ENCODE measurements around the gene GSTO1. TPM values are rescaled to one million over a fixed set of nuclear protein-coding genes. Genes with fewer than 3 reads are reported as not detected.

Gene GSTO1
- total RNA-seq, 2 donors from 2014 or later = 37.9 to 52.6 TPM

DNA sequence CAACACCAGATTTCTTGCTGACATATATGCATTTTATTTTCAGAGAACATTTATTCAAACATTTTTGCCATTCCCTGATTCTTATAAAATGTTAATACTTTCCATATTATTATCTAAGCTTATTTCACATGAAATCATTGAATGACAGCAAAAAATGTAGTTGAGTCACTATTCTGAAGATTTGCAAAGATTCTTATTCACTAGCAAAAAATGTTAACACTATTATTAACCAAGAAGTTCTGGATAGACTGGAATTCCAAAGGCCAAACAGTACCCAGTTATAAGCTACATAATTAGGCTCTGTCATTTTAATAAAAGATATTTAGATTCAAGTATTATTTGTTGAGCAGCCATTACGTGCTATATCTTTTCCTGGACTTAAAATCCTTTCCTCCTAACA lies 18.6 kb downstream of the GSTO1 start:
- Mint-ChIP-seq H3K36me3 (ENCODE audit: low read depth) (no peaks in the 10 kb centered on the region), H3K4me3 (no peak overlapping the region), H3K4me1 (peaks cover 10% of the 10 kb centered on the region), H3K27me3 (peaks cover 10% of the 10 kb centered on the region), H3K27ac (no peak overlapping the region)
- DNase-seq = no peak
- ATAC-seq = no peak
- no peaks in the 10 kb centered on the region for H3K9me3 ChIP-seq (ENCODE audit: control insufficient read depth, low read length, poor library complexity, severe bottlenecking)

DNA sequence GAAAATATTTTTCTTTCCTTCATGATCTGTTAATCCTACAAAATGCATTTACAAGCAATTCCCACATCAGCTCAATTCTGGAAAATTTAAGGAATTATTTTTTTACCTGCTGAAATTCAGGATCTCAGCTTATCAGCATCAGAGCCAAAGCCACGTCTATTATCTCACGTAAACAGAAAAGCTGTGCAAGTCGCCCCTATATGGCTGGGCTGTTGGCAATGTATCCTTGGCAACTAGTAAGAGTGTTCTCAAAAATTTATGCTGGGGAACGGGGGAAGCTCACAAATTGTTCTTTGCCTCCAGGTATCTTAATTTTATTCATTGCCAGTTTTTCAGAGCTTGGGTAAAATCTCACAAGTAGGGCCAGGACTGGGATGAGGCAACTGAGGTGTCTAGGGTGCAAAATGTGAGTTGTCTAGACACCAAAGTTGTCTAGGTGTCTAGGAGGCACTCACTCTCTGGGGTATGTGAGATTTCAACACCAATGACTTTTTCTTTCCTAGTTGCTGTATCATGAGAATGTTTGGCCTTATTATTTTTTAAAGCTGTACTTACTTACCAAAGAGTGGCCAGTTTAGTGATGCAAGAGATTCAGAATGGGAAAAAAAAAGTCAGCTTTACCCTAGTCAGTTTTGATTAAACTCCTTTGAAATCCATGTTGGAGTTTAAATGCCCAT lies 19.3 kb downstream of the GSTO1 start:
- H3K36me3 Mint-ChIP-seq (ENCODE audit: low read depth) = no peaks in the 10 kb centered on the region
- no peak for ATAC-seq
- no peak for DNase-seq
- H3K27me3 Mint-ChIP-seq = peaks cover 15% of the 10 kb centered on the region
- H3K4me3 Mint-ChIP-seq = no peak overlapping the region
- H3K27ac Mint-ChIP-seq = no peak overlapping the region
- no peaks in the 10 kb centered on the region for H3K9me3 ChIP-seq (ENCODE audit: control insufficient read depth, low read length, poor library complexity, severe bottlenecking)
- peaks cover 6% of the 10 kb centered on the region for H3K4me1 Mint-ChIP-seq

DNA sequence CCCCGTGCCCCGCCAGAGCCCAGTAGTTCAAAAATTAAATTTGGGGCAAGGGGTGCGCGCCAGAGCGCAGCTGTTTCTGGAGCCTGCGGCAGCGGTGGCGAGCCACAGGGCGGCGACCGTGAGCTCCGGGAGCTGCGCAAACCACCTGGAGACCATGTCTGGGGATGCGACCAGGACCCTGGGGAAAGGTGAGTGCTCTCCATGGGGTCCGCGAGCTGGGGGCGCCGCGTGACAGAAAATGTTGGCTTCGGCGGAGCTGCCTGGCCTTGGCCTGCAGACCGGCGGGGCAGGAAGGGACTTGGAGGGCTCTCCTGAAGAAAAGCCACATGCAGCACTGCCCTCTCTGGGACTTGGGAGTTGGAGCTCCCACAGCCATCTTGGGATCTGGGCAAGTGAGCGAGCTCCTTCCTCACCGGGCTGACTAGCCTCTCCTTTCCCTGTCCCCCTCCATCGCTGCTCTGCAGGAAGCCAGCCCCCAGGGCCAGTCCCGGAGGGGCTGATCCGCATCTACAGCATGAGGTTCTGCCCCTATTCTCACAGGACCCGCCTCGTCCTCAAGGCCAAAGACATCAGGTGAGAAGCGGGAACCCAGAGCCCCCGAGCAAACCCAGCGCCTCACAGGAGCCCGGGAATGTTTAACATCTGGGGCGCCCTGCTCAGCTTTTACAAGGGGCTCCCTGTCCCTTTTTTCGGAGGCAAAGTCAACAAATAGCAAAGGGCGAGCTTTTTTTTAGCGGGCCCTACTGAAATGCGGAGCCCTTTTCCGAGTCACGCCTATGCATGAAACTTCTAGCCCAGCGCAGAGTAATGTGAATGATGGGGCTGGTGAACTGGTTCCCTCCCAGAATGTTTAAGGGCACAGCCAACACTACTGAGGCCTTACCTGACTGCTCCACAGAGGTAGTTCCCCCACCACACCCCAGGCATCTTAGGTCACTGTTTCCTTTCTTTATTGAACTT lies 20.4 kb downstream of the GSTO1 start:
- no peaks in the 10 kb centered on the region for H3K9me3 ChIP-seq (ENCODE audit: control insufficient read depth, low read length, poor library complexity, severe bottlenecking)
- H3K4me1 Mint-ChIP-seq = peaks cover 3% of the 10 kb centered on the region
- peak; percentile 17 to 31 (median 22) for DNase-seq
- no peaks in the 10 kb centered on the region for H3K36me3 Mint-ChIP-seq (ENCODE audit: low read depth)
- H3K27me3 Mint-ChIP-seq = peaks cover 16% of the 10 kb centered on the region
- ATAC-seq = peak; percentile 90
- H3K4me3 Mint-ChIP-seq = no peak overlapping the region
- H3K27ac Mint-ChIP-seq = no peak overlapping the region

DNA sequence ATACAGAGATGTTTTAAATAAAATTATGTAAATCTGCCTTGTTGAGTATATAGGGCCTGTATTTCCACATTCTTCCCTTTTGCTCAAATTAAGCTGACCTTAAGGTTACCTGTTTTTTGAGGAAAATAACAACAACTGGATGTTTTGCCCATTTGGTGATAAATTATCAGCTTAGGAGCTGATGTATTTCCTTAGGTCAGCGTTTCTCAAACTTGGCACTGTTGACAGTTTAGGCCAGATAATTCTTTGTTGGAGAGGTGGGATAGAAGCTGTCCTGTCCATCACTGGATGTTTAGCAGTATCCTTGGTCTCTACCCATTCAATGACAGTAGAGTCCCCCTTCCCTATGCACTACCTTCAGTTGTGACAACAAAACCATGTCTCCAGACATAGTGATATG lies 21.5 kb downstream of the GSTO1 start:
- no peak overlapping the region for H3K4me3 Mint-ChIP-seq
- no peaks in the 10 kb centered on the region for H3K9me3 ChIP-seq (ENCODE audit: control insufficient read depth, low read length, poor library complexity, severe bottlenecking)
- H3K27me3 Mint-ChIP-seq = peaks cover 16% of the 10 kb centered on the region
- ATAC-seq = no peak
- H3K4me1 Mint-ChIP-seq = peaks cover 3% of the 10 kb centered on the region
- H3K36me3 Mint-ChIP-seq (ENCODE audit: low read depth) = no peaks in the 10 kb centered on the region
- H3K27ac Mint-ChIP-seq = no peak overlapping the region
- no peak for DNase-seq

DNA sequence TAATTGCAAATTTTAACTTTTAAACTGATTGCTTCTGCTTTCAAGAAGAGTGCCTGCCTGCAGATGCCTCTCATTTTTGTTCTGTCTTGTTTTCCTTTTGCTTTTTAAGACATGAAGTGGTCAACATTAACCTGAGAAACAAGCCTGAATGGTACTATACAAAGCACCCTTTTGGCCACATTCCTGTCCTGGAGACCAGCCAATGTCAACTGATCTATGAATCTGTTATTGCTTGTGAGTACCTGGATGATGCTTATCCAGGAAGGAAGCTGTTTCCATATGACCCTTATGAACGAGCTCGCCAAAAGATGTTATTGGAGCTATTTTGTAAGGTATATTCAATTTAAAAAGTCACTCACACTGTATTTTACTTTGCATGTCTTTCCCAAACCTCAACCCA lies 23.1 kb downstream of the GSTO1 start:
- Mint-ChIP-seq H3K4me3 (no peak overlapping the region), H3K36me3 (ENCODE audit: low read depth) (no peaks in the 10 kb centered on the region), H3K27ac (no peak overlapping the region), H3K27me3 (peaks cover 22% of the 10 kb centered on the region), H3K4me1 (peaks cover 7% of the 10 kb centered on the region)
- no peaks in the 10 kb centered on the region for H3K9me3 ChIP-seq (ENCODE audit: control insufficient read depth, low read length, poor library complexity, severe bottlenecking)
- ATAC-seq (no peak), DNase-seq (no peak)

DNA sequence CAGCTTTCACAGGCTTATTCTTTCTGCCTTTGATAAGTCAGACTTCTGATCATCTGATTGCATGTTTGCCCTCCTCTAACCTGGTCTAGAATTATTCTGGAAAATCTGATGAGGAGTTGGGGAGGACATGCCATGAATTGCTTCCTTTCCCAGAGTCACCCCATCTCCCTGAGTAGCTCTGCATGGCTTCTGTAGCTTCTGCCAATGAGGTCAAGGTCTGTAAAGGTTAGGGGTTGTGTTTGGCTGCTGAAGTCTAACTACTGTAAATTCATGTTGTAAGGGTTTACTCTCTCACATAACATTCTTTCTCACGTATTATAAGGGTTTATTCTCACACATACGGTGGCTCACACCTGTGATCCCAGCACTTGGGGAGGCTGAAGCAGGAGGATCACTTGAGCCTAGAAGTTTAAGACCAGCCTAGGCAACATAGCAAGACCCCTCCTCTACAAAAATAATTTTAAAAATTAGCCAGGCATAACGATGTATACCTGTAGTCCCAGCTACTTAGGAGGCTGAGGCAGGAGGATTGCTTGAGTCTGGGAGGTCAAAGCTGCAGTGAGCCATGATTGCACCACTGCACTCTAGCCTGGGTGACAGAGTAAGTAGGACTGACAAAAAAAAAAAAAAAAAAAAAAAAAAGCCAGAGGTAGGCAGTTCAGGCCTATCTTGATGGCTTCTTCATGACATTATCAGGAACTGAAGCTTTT lies 25.0 kb downstream of the GSTO1 start:
- H3K9me3 ChIP-seq (ENCODE audit: control insufficient read depth, low read length, poor library complexity, severe bottlenecking) = no peaks in the 10 kb centered on the region
- ATAC-seq (no peak), DNase-seq (no peak)
- Mint-ChIP-seq H3K4me3 (no peak overlapping the region), H3K4me1 (peaks cover 4% of the 10 kb centered on the region), H3K27me3 (peaks cover 22% of the 10 kb centered on the region), H3K27ac (no peak overlapping the region), H3K36me3 (ENCODE audit: low read depth) (no peaks in the 10 kb centered on the region)

DNA sequence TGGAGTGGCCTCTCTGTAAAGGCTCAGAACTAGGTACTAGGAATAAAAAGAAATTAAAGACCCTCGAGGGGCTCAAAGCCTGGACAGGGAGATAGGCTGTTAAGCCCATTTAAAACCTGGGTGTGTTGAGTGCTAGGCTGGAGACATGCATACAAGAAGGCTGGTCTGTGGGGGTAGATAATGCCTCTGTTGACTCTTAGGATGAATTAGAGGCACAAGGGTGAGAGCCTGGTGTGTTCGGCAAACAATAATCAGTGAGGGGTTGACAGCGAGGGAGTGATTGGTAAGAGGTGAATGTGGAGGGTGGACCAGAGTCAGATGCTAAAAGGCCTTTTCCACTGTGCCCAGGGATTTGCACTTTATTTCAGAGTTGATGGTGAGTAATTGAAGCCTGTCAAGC lies 27.0 kb downstream of the GSTO1 start:
- DNase-seq (no peak), ATAC-seq (no peak)
- Mint-ChIP-seq H3K4me3 (no peak overlapping the region), H3K36me3 (ENCODE audit: low read depth) (no peaks in the 10 kb centered on the region), H3K4me1 (peaks cover 3% of the 10 kb centered on the region), H3K27ac (no peak overlapping the region), H3K27me3 (peaks cover 26% of the 10 kb centered on the region)
- no peaks in the 10 kb centered on the region for H3K9me3 ChIP-seq (ENCODE audit: control insufficient read depth, low read length, poor library complexity, severe bottlenecking)

DNA sequence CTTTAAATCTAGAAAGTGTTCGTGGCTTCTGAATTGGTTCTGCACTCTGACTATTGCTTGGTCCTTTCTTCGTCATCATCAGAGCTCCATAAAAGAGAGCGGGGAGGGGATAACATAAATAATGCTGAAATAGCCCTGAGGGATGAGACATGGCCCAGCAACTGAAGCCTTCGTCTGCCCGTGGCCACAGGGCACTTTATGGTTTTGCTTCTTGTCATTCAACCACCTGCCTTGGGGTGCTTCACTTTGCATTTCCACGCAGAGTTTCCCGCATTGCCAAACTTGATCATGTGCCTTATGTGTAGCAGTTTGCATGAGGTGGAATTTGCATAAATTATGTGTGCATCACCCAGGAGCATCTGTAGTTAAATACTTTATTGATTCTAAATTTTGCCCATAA lies 30.2 kb downstream of the GSTO1 start:
- ATAC-seq (no peak), DNase-seq (no peak)
- Mint-ChIP-seq H3K4me1 (peaks cover 3% of the 10 kb centered on the region), H3K36me3 (ENCODE audit: low read depth) (no peaks in the 10 kb centered on the region), H3K27me3 (peaks cover 25% of the 10 kb centered on the region), H3K27ac (no peak overlapping the region), H3K4me3 (no peak overlapping the region)
- H3K9me3 ChIP-seq (ENCODE audit: control insufficient read depth, low read length, poor library complexity, severe bottlenecking) = no peaks in the 10 kb centered on the region

DNA sequence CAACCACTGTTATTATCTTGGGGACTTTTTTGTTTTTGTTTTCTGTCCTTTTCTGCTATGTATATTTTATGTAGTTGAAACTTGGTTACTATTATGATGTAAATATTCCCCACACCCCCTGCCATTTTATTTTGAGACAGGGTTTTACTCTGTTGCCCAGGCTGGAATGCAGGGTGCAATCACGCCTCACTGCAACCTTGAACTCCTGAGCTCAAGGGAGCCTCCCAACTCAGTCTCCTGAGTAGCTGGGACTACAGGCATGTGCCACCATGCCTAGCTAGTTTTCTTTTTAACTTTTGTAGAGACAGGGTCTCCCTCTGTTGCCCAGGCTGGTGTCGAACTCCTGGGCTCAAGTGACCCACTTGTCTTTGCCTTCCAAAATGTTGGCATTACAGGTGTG lies 32.2 kb downstream of the GSTO1 start:
- ATAC-seq (no peak), DNase-seq (no peak)
- no peak overlapping the region for H3K4me3 Mint-ChIP-seq
- no peaks in the 10 kb centered on the region for H3K36me3 Mint-ChIP-seq (ENCODE audit: low read depth)
- H3K4me1 Mint-ChIP-seq = peaks cover 8% of the 10 kb centered on the region
- H3K27me3 Mint-ChIP-seq = peaks cover 28% of the 10 kb centered on the region
- H3K27ac Mint-ChIP-seq = no peak overlapping the region
- H3K9me3 ChIP-seq (ENCODE audit: control insufficient read depth, low read length, poor library complexity, severe bottlenecking) = no peaks in the 10 kb centered on the region

DNA sequence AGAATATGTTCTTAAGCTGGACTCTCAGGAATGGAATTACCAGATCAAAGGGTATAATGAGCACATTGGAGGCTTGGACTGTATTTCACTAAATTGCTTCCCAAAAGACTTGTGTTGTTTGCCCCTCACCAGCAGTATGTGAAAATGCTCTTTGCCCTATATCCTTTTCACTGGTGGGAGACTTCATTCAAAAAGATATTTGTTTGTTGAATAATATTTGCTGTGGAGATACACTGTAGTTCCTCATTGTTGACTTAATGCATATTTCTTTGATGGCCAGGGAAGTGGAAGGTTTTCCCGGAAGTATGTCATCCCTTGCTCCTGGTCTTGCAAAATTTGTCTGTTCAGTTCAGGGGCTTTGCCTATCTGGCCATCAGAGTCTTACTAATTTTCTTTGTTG lies 33.7 kb downstream of the GSTO1 start:
- no peaks in the 10 kb centered on the region for H3K9me3 ChIP-seq (ENCODE audit: control insufficient read depth, low read length, poor library complexity, severe bottlenecking)
- no peak overlapping the region for H3K4me3 Mint-ChIP-seq
- H3K36me3 Mint-ChIP-seq (ENCODE audit: low read depth) = no peaks in the 10 kb centered on the region
- H3K27ac Mint-ChIP-seq = no peak overlapping the region
- no peak for DNase-seq
- H3K27me3 Mint-ChIP-seq = peaks cover 27% of the 10 kb centered on the region
- peaks cover 5% of the 10 kb centered on the region for H3K4me1 Mint-ChIP-seq
- ATAC-seq = no peak

DNA sequence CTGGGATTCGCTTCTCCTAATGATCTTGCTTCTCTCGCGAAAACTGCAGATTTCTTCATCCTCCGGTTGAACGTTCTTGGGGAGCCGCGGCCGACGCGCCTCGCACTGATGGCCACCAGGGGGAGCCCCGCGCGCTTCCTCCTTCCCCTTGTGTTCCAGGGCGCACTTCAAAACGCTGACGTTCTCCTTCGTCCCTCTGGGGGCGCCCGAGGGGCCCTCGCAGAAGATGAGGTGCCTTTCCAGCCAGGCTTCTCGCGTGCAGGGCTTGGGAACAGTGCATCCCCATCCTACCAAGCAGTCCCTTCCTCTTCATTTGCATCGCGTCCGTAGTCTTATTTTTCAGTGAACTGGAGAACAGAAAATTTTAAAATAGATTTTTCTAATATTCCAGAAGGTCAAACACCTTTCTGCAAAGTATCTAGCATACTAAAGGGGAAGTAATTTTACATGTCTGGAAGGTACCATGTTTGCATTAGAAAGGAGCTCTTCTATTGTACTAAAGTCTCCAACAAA lies 36.8 kb downstream of the GSTO1 start:
- ATAC-seq (peak; percentile 100), DNase-seq (peak; percentile 79 to 85 (median 83))
- Mint-ChIP-seq H3K27me3 (peaks cover 23% of the 10 kb centered on the region), H3K4me1 (peaks cover 5% of the 10 kb centered on the region), H3K36me3 (ENCODE audit: low read depth) (no peaks in the 10 kb centered on the region), H3K4me3 (no peak overlapping the region), H3K27ac (peak overlapping the region; percentile 41)
- no peaks in the 10 kb centered on the region for H3K9me3 ChIP-seq (ENCODE audit: control insufficient read depth, low read length, poor library complexity, severe bottlenecking)

DNA sequence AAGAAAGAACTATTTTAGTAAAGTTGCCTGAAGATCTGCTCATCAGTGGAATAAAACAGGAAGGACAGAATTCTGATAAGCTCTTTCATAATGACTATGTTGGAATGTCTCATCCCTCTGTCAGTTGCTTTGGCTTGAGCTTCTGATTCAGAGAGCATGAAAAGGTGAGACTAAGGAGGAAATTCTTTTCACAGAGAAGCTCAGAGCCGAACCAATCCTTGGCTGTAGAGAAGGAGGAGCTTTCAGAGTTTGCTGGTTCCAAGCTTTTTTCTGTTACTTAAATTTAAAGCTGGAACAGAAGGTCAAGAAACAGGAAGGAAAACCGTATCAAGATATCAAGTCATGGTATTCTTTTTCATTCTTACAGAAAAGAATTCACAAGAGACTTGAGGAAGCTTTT lies 38.3 kb downstream of the GSTO1 start:
- no peak overlapping the region for H3K4me3 Mint-ChIP-seq
- DNase-seq = no peak
- peaks cover 23% of the 10 kb centered on the region for H3K27me3 Mint-ChIP-seq
- no peak overlapping the region for H3K27ac Mint-ChIP-seq
- no peaks in the 10 kb centered on the region for H3K36me3 Mint-ChIP-seq (ENCODE audit: low read depth)
- H3K9me3 ChIP-seq (ENCODE audit: control insufficient read depth, low read length, poor library complexity, severe bottlenecking) = no peaks in the 10 kb centered on the region
- H3K4me1 Mint-ChIP-seq = peaks cover 5% of the 10 kb centered on the region
- no peak for ATAC-seq

DNA sequence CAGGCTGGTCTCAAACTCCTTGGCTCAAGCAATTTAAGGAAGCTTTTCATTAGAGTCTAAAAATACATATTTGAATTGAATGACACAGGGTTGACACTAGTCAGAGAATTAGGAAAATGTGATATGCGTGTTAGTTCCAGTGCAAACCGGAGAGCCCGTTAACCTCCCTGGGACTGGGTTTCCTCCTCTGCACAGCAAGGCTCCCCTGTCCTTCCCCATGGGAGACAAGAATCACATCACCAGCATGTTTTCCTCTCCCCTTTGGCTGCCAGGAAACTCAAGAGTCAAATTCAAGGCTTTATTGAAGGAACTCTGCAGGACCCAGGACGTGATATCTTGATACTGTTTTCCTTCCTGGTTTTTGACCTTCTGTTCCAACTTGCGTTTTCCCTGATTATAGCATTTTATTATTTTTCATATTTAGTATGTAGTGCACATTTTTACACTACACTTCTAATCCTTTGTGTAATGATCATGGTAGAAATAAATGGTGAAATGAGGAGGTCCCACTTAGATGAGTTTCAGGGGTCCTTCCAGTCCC lies 39.2 kb downstream of the GSTO1 start:
- no peaks in the 10 kb centered on the region for H3K36me3 Mint-ChIP-seq (ENCODE audit: low read depth)
- H3K27ac Mint-ChIP-seq = no peak overlapping the region
- ATAC-seq (no peak), DNase-seq (no peak)
- H3K9me3 ChIP-seq (ENCODE audit: control insufficient read depth, low read length, poor library complexity, severe bottlenecking) = no peaks in the 10 kb centered on the region
- H3K4me3 Mint-ChIP-seq = no peak overlapping the region
- peaks cover 5% of the 10 kb centered on the region for H3K4me1 Mint-ChIP-seq
- peaks cover 16% of the 10 kb centered on the region for H3K27me3 Mint-ChIP-seq
